Endothelial cell of umbilical vein (primary cell): ENCODE results near the gene CDK10. TPM values are rescaled to one million over a fixed set of nuclear protein-coding genes. Genes with fewer than 3 reads are reported as not detected.
A peak's percentile ranks its signal among the peaks of the same experiment; 100 is the strongest.

Experiments used
- BruUV-seq: library from RNA; stranded (reverse); fragments of 400-500 nt; replicated peaks from 2 replicates; lab custom pipeline; 2021; lab: Mats Ljungman, UMichigan
- CTCF ChIA-PET: fragments of 300-600, 350-600 bp; sonication (Branson Sonifier 250); formaldehyde crosslinking; loops from one replicate; lab custom pipeline; 2021; ENCODE audit warnings: antibody characterized with exemption, inconsistent platforms; lab: Charles Lee
- POLR2A ChIA-PET: fragments of 300-600, 350-600 bp; sonication (Branson Sonifier 250); formaldehyde crosslinking; loops from one replicate; lab custom pipeline; 2021; ENCODE audit warnings: antibody characterized with exemption, inconsistent platforms; lab: Charles Lee
- DNase-seq: peaks from one replicate; pipeline ENCODE4 v3.0.0-alpha.2; 2011; ENCODE audit warnings: low read depth, low spot score
- FAIRE-seq: peaks from 2 replicates; lab custom pipeline; 2011; peaks lifted over from hg19 to GRCh38; lab: Jason Lieb, UNC
- H2AFZ ChIP-seq: 2 replicates; pipeline ENCODE4 v1.6.0; 2012; ENCODE audit warnings: low read depth, low read length, control low read depth, inconsistent platforms
- H3K27ac ChIP-seq: 2 replicates; pipeline ENCODE4 v1.5.1; 2011; ENCODE audit warnings: low read depth, mild to moderate bottlenecking, control low read depth, low read length, moderate library complexity; ENCODE audit not compliant: insufficient read depth
- H3K27me3 ChIP-seq, 2 experiments: 2 replicates each; pipeline versions ENCODE4 v1.6.0 to v1.6.1; 2011; ENCODE audit warnings: low read length in 2 of 2, mixed read lengths in 1 of 2; ENCODE audit not compliant: control insufficient read depth in 2 of 2, insufficient read depth in 2 of 2
- H3K36me3 ChIP-seq, 2 experiments: 2 replicates in 1 of 2; 3 replicates in 1 of 2; pipeline ENCODE4 v1.5.1; 2011; ENCODE audit warnings: low read length in 2 of 2, mild to moderate bottlenecking in 1 of 2, moderate library complexity in 1 of 2; ENCODE audit not compliant: control insufficient read depth in 2 of 2, insufficient read depth in 2 of 2; ENCODE audit errors: extremely low read depth in 1 of 2
- H3K4me1 ChIP-seq: 3 replicates; pipeline ENCODE4 v1.5.1; 2011; ENCODE audit warnings: mild to moderate bottlenecking, low read length; ENCODE audit not compliant: control insufficient read depth, insufficient read depth; ENCODE audit errors: extremely low read depth
- H3K4me2 ChIP-seq: 2 replicates; pipeline ENCODE4 v1.6.1; 2011; ENCODE audit warnings: low read length, control low read depth, mixed read lengths; ENCODE audit not compliant: insufficient read depth
- H3K4me3 ChIP-seq, 3 experiments: fragments of 200-600 bp in 1 of 3; sonication (generic), shearing (Covaris generic) in 1 of 3; replicated peaks in 1 of 3; 2 replicates each; pipeline ENCODE4 v1.5.1; 2011 to 2016; ENCODE audit warnings: control low read depth in 3 of 3, low read length in 3 of 3, mild to moderate bottlenecking in 2 of 3, inconsistent platforms in 1 of 3, low read depth in 1 of 3, moderate library complexity in 1 of 3; ENCODE audit not compliant: insufficient read depth in 1 of 3
- H3K79me2 ChIP-seq: 2 replicates; pipeline ENCODE4 v1.6.0; 2012; ENCODE audit warnings: low read length, inconsistent platforms; ENCODE audit not compliant: control insufficient read depth, insufficient read depth
- H3K9ac ChIP-seq: replicated peaks from 2 replicates; pipeline ENCODE3; 2011; ENCODE audit warnings: low read length, control low read depth; ENCODE audit not compliant: insufficient read depth; ENCODE audit errors: extremely low read depth
- H3K9me1 ChIP-seq: replicated peaks from 3 replicates; pipeline ENCODE4 v1.6.0; 2011; ENCODE audit warnings: mild to moderate bottlenecking, low read length; ENCODE audit not compliant: control insufficient read depth, insufficient read depth; ENCODE audit errors: extremely low read depth
- H3K9me3 ChIP-seq: replicated peaks from 2 replicates; pipeline ENCODE4 v1.5.1; 2012; ENCODE audit warnings: low read length, inconsistent platforms; ENCODE audit not compliant: control insufficient read depth, insufficient read depth
- H4K20me1 ChIP-seq: replicated peaks from 2 replicates; pipeline ENCODE3; 2011; ENCODE audit warnings: mild to moderate bottlenecking, low read length; ENCODE audit not compliant: control insufficient read depth, insufficient read depth; ENCODE audit errors: extremely low read depth
- CTCF ChIP-seq, 2 donors: IDR thresholded peaks; 1 replicate in 1 of 2; 2 replicates in 1 of 2; pipeline ENCODE4 v1.5.1; 2011; ENCODE audit warnings: low read length in 2 of 2, mild to moderate bottlenecking in 2 of 2, moderate library complexity in 2 of 2, control low read depth in 1 of 2, inconsistent platforms in 1 of 2, low read depth in 1 of 2; ENCODE audit not compliant: insufficient read depth in 1 of 2; ENCODE audit errors: extremely low read depth in 1 of 2
- EZH2 ChIP-seq: IDR thresholded peaks from 2 replicates; pipeline ENCODE4 v1.6.1; 2012; ENCODE audit warnings: borderline replicate concordance, low read depth, mild to moderate bottlenecking, moderate library complexity, low read length, inconsistent platforms; ENCODE audit not compliant: severe bottlenecking
- FOS ChIP-seq: IDR thresholded peaks from 2 replicates; pipeline ENCODE4 v1.6.1; 2011; ENCODE audit warnings: mild to moderate bottlenecking, low read length, moderate library complexity, borderline replicate concordance; ENCODE audit not compliant: insufficient read depth
- GATA2 ChIP-seq: IDR thresholded peaks from 2 replicates; pipeline ENCODE4 v1.7.0; 2011; ENCODE audit warnings: low read depth, mild to moderate bottlenecking, moderate library complexity, mixed read lengths, low read length; ENCODE audit not compliant: insufficient read length, insufficient read depth
- JUN ChIP-seq: IDR thresholded peaks from 2 replicates; pipeline ENCODE4 v1.6.1; 2011; ENCODE audit warnings: borderline replicate concordance, low read depth; ENCODE audit not compliant: insufficient read length, insufficient read depth
- MAX ChIP-seq: IDR thresholded peaks from 2 replicates; pipeline ENCODE4 v1.6.1; 2011; ENCODE audit not compliant: insufficient read depth, insufficient read length
- MYC ChIP-seq: IDR thresholded peaks from one replicate; pipeline ENCODE4 v1.6.1; 2011; ENCODE audit warnings: mild to moderate bottlenecking, low read depth, low read length
- POLR2A ChIP-seq: IDR thresholded peaks from 2 replicates; pipeline ENCODE4 v1.6.1; 2012; ENCODE audit warnings: low read depth, mild to moderate bottlenecking, control low read depth, low read length
- POLR2AphosphoS5 ChIP-seq: IDR thresholded peaks from 2 replicates; pipeline ENCODE4 v1.6.1; 2012; ENCODE audit warnings: low read depth, mild to moderate bottlenecking, control low read depth, low read length, moderate library complexity; ENCODE audit not compliant: insufficient read depth
- dilution Hi-C: fragments of 300-500 bp; cut with MboI; formaldehyde crosslinking; loops from one replicate; pipeline ENCODE4 v1.15.0; 2019; ENCODE audit warnings: low sequenced_read_pairs; ENCODE audit not compliant: extremely low pct_ligation_motif_present
- intact Hi-C: fragments of 100-400 bp; cut with micrococcal nuclease; formaldehyde crosslinking; loops from one replicate; pipeline ENCODE4 v1.10.0; 2022
- polyA plus RNA-seq, 4 experiments: library from polyadenylated mRNA; depleted of rRNA in 3 of 4; stranded (reverse) in 3 of 4; unstranded in 1 of 4; fragments of >200 nt; gene quantifications; 2 replicates each; pipeline versions ENCODE4 v1.2.1 to v1.2.3, GENCODE V29; 2011 to 2012; ENCODE audit warnings: missing spikeins in 1 of 4
- total RNA-seq: library from RNA; stranded (reverse); gene quantifications from 2 replicates; pipeline ENCODE4 v1.2.3, GENCODE V29; 2021

The CDK10 gene
- total and polyA plus RNA-seq, 2 donors (not counting 3 experiments of a cell fraction or from before 2014, with no cell fraction given), result 74.5 to 99.9 TPM

GRCh38 chr16:89711601-89712273 is 25.2 kb downstream of the CDK10 start:
- FAIRE-seq (peak; percentile 78), DNase-seq (peak; percentile 66)
- H3K4me1 ChIP-seq, result peaks cover 9% of the 10 kb centered on the region
- H2AFZ ChIP-seq, result peak overlapping the region; percentile 90
- peak overlapping the region; percentile 88 for H3K4me2 ChIP-seq
- peak overlapping the region; percentile 45 to 95 (median 75) for H3K4me3 ChIP-seq
- ChIA-PET CTCF (interaction anchor here (0.8 to 1.3 kb wide), 2 partner anchors 11 to 74 kb away, joined by 3 to 4 read pairs; no protein-coding TSS in a partner anchor), POLR2A (no interaction called here)
- TSS peak; percentile 57 for BruUV-seq
- intact Hi-C loops, result loop anchor here (1.0 kb wide), 1 partner anchor 8 kb away; no protein-coding TSS in a partner anchor
- peaks cover 14% of the 10 kb centered on the region for H3K79me2 ChIP-seq
- TF ChIP-seq MYC (no peak), JUN (no peak), POLR2A (peak; percentile 85), POLR2AphosphoS5 (peak; percentile 79), GATA2 (no peak), FOS (no peak), MAX (peak; percentile 58), EZH2 (no peak), CTCF (IDR thresholded peaks at IDR 0.05; ENCODE audit: extremely low read depth in 1 of 2, insufficient read depth in 1 of 2, low read depth in 1 of 2, low read length in 2 of 2) (no peak)
- dilution Hi-C loops, result no loop called here
- H3K9me3 ChIP-seq, result no peaks in the 10 kb centered on the region
- H3K27ac ChIP-seq, result peak overlapping the region; percentile 78
- H4K20me1 ChIP-seq, result no peaks in the 10 kb centered on the region
- H3K27me3 ChIP-seq, result no peaks in the 10 kb centered on the region
- peaks cover 0 to 3% of the 10 kb centered on the region in 2 experiments for H3K36me3 ChIP-seq
- H3K9me1 ChIP-seq, result no peaks in the 10 kb centered on the region
- peak overlapping the region; percentile 86 for H3K9ac ChIP-seq
